ENCODE results near the gene WHRN. TPM values are rescaled to one million over a fixed set of nuclear protein-coding genes. Genes with fewer than 3 reads are reported as not detected.

Gene WHRN
- total RNA-seq, 4 donors from 2014 or later, result 3.7 to 13.2 (median 6.0) TPM

DNA sequence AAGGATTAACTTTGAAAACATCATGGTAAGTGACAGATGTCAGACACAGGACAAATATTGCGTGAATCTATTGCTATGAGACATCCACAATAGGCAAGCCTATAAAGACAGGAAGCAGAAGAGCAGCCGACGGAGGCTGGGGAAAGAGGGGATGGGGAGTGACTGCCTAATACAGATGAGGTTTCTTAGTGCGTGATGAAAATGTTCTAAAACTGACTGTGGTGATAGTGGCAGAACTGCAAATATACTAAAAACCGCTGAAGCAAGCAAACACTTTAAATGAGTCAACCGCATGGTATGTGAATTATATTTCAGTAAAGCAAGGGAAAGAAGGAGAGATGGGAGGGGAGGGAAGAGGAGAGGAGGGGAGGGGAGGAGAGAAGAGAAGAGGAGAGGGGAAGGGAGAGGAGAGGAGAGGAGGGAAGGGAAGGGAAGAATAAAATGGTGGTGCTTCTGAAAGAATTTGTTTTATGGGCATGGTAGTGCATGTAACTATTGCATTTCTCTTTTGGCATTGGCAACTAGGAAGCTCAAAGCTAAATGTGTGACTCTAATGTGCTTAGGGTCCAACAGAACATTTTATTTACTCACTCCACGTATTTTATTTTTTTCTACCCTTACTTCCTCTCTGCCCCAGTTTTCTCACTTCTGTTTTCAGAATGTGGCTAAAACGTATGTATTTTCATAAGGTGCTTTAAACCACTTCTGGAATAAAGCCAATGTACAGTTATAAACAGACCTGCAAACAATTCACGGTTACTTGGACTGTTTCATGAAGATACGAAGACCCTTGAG lies 138.7 kb downstream of the WHRN start:
- Histone ChIP-seq H3K4me3 (no peak overlapping the region), H3K27ac (peak overlapping the region in 3 of 4 donors; percentile 62 to 74 (median 66)), H3K27me3 (no peaks in the 10 kb centered on the region), H3K9me3 (no peaks in the 10 kb centered on the region), H3K4me1 (peaks cover 0 to 59% (median 16%) of the 10 kb centered on the region in 4 donors), H3K36me3 (peaks cover 0 to 81% (median 16%) of the 10 kb centered on the region in 3 donors)
- TF ChIP-seq, protein P1, sequence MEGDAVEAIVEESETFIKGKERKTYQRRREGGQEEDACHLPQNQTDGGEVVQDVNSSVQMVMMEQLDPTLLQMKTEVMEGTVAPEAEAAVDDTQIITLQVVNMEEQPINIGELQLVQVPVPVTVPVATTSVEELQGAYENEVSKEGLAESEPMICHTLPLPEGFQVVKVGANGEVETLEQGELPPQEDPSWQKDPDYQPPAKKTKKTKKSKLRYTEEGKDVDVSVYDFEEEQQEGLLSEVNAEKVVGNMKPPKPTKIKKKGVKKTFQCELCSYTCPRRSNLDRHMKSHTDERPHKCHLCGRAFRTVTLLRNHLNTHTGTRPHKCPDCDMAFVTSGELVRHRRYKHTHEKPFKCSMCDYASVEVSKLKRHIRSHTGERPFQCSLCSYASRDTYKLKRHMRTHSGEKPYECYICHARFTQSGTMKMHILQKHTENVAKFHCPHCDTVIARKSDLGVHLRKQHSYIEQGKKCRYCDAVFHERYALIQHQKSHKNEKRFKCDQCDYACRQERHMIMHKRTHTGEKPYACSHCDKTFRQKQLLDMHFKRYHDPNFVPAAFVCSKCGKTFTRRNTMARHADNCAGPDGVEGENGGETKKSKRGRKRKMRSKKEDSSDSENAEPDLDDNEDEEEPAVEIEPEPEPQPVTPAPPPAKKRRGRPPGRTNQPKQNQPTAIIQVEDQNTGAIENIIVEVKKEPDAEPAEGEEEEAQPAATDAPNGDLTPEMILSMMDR (IDR thresholded peaks at IDR 0.05), result no peak
- TF ChIP-seq EP300 (IDR thresholded peaks at IDR 0.05) (no peak), POLR2A (IDR thresholded peaks at IDR 0.05) (no peak)
- 47 to 52% methylated on average over 10 of the region's 10 CpGs for WGBS, 2 donors
- no peak for DNase-seq (ENCODE audit: low spot score in 2 of 2)

DNA sequence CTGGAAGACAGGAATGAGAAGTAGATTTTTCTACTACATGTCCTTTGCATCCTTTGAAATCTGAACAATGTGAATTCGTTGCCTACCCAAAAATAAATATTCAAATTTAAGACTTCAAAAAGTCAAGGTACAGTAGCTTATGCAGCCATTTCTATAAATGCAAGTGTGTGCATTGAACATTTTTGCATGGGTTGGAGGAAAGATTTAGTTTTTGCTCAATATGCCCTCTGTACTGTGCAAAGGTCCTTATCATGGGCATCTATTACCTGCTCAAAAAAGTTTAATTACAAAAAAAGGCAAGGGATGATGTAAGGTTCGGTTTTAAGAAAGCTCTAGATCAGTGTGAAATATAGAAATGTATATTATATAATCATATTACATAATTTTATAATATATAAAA lies 140.1 kb downstream of the WHRN start:
- DNase-seq (ENCODE audit: low spot score in 2 of 2), result no peak
- TF ChIP-seq, protein P1 (IDR thresholded peaks at IDR 0.05), result no peak
- TF ChIP-seq EP300 (IDR thresholded peaks at IDR 0.05) (no peak), POLR2A (IDR thresholded peaks at IDR 0.05) (no peak)
- Histone ChIP-seq H3K36me3 (peaks cover 0 to 89% (median 23%) of the 10 kb centered on the region in 3 donors), H3K4me3 (no peak overlapping the region), H3K9me3 (no peaks in the 10 kb centered on the region), H3K27ac (peak overlapping the region in 3 of 4 donors; percentile 62 to 74 (median 65)), H3K4me1 (peaks cover 0 to 48% (median 12%) of the 10 kb centered on the region in 4 donors), H3K27me3 (no peaks in the 10 kb centered on the region)
- 92 to 94% methylated on average over 2 of the region's 2 CpGs for WGBS, 2 donors

DNA sequence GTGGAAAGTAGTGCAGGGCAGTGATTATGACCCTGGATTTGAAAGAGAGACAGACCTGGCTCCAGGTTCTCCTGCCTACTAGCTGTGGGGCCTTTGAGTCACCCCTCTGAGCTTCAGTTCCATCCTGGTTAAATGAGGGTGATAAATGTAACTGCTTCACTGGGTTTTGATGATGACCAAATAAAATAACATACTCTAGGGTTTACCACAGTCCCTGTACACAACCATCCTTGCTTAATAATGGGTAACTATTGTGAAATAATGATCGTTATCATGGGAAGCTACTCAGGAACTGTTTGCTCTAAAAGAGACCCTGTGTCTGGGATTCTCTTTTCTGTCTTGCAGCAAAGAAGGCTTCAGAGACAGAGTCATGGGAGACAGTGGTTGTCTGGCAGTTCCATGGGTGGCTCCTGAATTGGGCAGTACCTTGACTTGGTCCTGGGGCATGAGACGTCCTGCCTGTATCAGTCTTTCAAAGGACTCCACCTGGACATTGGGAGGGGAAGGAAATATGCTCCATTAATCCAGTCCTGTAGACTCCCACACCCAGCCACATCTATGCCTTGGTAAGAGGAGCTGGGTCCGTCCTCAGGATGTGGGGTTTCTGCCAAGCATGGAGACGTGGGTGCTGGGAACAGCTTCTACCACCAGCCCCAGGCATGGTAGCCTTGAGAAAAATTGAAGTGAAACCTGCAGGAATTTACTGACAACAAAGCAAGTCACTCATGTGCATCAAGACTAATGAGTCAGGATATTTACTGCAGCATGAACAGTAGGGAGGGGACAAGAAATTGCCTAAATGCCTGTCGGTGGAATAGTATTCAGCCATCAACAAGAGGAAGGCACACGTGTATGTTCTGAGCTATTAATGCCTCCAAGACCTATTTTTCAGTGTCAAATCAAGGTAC lies 140.9 kb downstream of the WHRN start:
- Histone ChIP-seq H3K4me1 (peaks cover 0 to 48% (median 12%) of the 10 kb centered on the region in 4 donors), H3K36me3 (peaks cover 0 to 92% (median 30%) of the 10 kb centered on the region in 3 donors), H3K4me3 (no peak overlapping the region), H3K27ac (peak overlapping the region in 3 of 4 donors; percentile 65 to 74 (median 67)), H3K27me3 (no peaks in the 10 kb centered on the region), H3K9me3 (no peaks in the 10 kb centered on the region)
- TF ChIP-seq, protein P1 (IDR thresholded peaks at IDR 0.05), result no peak
- no peak for TF ChIP-seq POLR2A (IDR thresholded peaks at IDR 0.05)
- peak in 1 of 2 donors; percentile 56 for TF ChIP-seq EP300 (IDR thresholded peaks at IDR 0.05)
- 77 to 81% methylated on average over 5 to 6 of the region's 6 CpGs for WGBS, 2 donors
- no peak for DNase-seq (ENCODE audit: low spot score in 2 of 2)

DNA sequence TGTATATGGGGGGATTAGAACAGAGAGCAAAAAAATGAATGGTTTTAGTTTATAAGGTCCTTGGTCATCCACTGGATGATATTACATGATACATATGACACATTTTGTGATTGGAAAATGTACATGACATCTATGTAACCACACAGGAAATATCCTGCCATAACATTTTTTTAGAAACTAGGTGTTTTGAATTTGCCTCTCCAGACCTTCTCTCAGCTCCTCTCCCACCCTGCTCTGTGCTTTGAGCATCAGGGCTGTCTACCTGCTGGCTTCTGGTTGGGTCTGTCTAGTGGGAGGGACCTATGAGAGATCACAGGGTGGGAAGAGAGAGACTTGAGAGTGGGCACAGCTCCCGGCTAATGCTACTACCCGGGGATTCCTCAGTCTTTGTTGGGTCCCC lies 141.8 kb downstream of the WHRN start:
- Histone ChIP-seq H3K36me3 (peaks cover 0 to 98% (median 30%) of the 10 kb centered on the region in 3 donors), H3K27ac (peak overlapping the region in 3 of 4 donors; percentile 48 to 74 (median 67)), H3K9me3 (no peaks in the 10 kb centered on the region), H3K4me1 (peaks cover 0 to 48% (median 12%) of the 10 kb centered on the region in 4 donors), H3K4me3 (no peak overlapping the region), H3K27me3 (no peaks in the 10 kb centered on the region)
- TF ChIP-seq, protein P1 (IDR thresholded peaks at IDR 0.05), result no peak
- no peak for TF ChIP-seq POLR2A (IDR thresholded peaks at IDR 0.05)
- TF ChIP-seq EP300 (IDR thresholded peaks at IDR 0.05), result no peak
- no peak for DNase-seq (ENCODE audit: low spot score in 2 of 2)
- 39% methylated on average over 2 of the region's 2 CpGs for WGBS, 2 donors

Measured in tibial nerve (tissue), 4 donors.